Measurements from ENCODE around the gene VSIG1. TPM values are rescaled to one million over a fixed set of nuclear protein-coding genes. Genes with fewer than 3 reads are reported as not detected.
A peak's percentile ranks its signal among the peaks of the same experiment; 100 is the strongest.

VSIG1 gene
- total RNA-seq, result 10 to 100 TPM in 1 of 2 experiments, 1 to 10 TPM in 1; 9.9 to 13.4 TPM

- ChIA-PET POLR2A (no interaction called here), CTCF (no interaction called here)
- DNase-seq, result no peak
- peaks cover 2% of the 10 kb centered on the region for H3K27me3 Mint-ChIP-seq
- H3K27ac Mint-ChIP-seq, result no peak within 1 kb of the TSS
- H3K4me3 Mint-ChIP-seq, result no peak within 1 kb of the TSS
- H3K4me1 Mint-ChIP-seq, result no peaks in the 10 kb centered on the region
- no peaks in the 10 kb centered on the region for H3K9me3 Mint-ChIP-seq
- H3K36me3 Mint-ChIP-seq (ENCODE audit: low read depth), result no peaks in the 10 kb centered on the region
These were observed at the start of gene VSIG1 for GRCh38 chrX:108044554-108045256. VSIG1 (plus strand) TSS chrX:108045065; CDS start chrX:108045131, 66 bp downstream.

GRCh38 chrX:107996124-107996523 lies 48.7 kb upstream of the VSIG1 start:
- no peak for DNase-seq
- peaks cover 7% of the 10 kb centered on the region for H3K9me3 Mint-ChIP-seq
- no peaks in the 10 kb centered on the region for H3K27me3 Mint-ChIP-seq
- peaks cover 2% of the 10 kb centered on the region for H3K4me1 Mint-ChIP-seq
- no peak overlapping the region for H3K27ac Mint-ChIP-seq
- POLR2A ChIA-PET, result no interaction called here
- CTCF ChIA-PET, result no interaction called here
- no peaks in the 10 kb centered on the region for H3K36me3 Mint-ChIP-seq (ENCODE audit: low read depth)
- H3K4me3 Mint-ChIP-seq, result no peak overlapping the region

- ChIA-PET CTCF (interaction anchor here (1.5 kb wide), 1 partner anchor 9 kb away, joined by 5 read pairs; no protein-coding TSS in a partner anchor), POLR2A (no interaction called here)
- Mint-ChIP-seq H3K36me3 (ENCODE audit: low read depth) (no peaks in the 10 kb centered on the region), H3K4me3 (no peak overlapping the region), H3K4me1 (peaks cover 8% of the 10 kb centered on the region), H3K27me3 (peaks cover 11% of the 10 kb centered on the region), H3K9me3 (peaks cover 4% of the 10 kb centered on the region), H3K27ac (no peak overlapping the region)
- DNase-seq, result no peak
These were observed 44.1 kb upstream of the VSIG1 start for GRCh38 chrX:108000751-108001150.

- peak overlapping the region; percentile 13 for H3K27ac Mint-ChIP-seq
- DNase-seq, result peak; percentile 31
- no peak overlapping the region for H3K4me3 Mint-ChIP-seq
- H3K36me3 Mint-ChIP-seq (ENCODE audit: low read depth), result no peaks in the 10 kb centered on the region
- ChIA-PET CTCF (no interaction called here), POLR2A (no interaction called here)
- peaks cover 4% of the 10 kb centered on the region for H3K9me3 Mint-ChIP-seq
- peaks cover 8% of the 10 kb centered on the region for H3K4me1 Mint-ChIP-seq
- H3K27me3 Mint-ChIP-seq, result peaks cover 11% of the 10 kb centered on the region
These were observed 43.5 kb upstream of the VSIG1 start for GRCh38 chrX:108001218-108001814.

- CTCF ChIA-PET, result no interaction called here
- DNase-seq, result peak; percentile 60
- peaks cover 1% of the 10 kb centered on the region for H3K27me3 Mint-ChIP-seq
- peak overlapping the region; percentile 96 for H3K27ac Mint-ChIP-seq
- peak overlapping the region; percentile 73 for H3K4me3 Mint-ChIP-seq
- peaks cover 2% of the 10 kb centered on the region for H3K36me3 Mint-ChIP-seq (ENCODE audit: low read depth)
- H3K4me1 Mint-ChIP-seq, result peaks cover 49% of the 10 kb centered on the region
- peaks cover 6% of the 10 kb centered on the region for H3K9me3 Mint-ChIP-seq
- POLR2A ChIA-PET, result no interaction called here
These were observed 26.0 kb upstream of the VSIG1 start for GRCh38 chrX:108018656-108019381.

- H3K27me3 Mint-ChIP-seq, result peaks cover 2% of the 10 kb centered on the region
- CTCF ChIA-PET, result no interaction called here
- peaks cover 6% of the 10 kb centered on the region for H3K9me3 Mint-ChIP-seq
- no peaks in the 10 kb centered on the region for H3K36me3 Mint-ChIP-seq (ENCODE audit: low read depth)
- POLR2A ChIA-PET, result no interaction called here
- H3K4me3 Mint-ChIP-seq, result peak overlapping the region; percentile 73
- H3K4me1 Mint-ChIP-seq, result peaks cover 50% of the 10 kb centered on the region
- H3K27ac Mint-ChIP-seq, result peak overlapping the region; percentile 96
- DNase-seq, result peak; percentile 7
These were observed 25.4 kb upstream of the VSIG1 start for GRCh38 chrX:108019382-108019875.

- DNase-seq, result no peak
- Mint-ChIP-seq H3K27me3 (peaks cover 2% of the 10 kb centered on the region), H3K4me3 (peak overlapping the region; percentile 73), H3K9me3 (peaks cover 6% of the 10 kb centered on the region), H3K36me3 (ENCODE audit: low read depth) (no peaks in the 10 kb centered on the region), H3K4me1 (peaks cover 53% of the 10 kb centered on the region), H3K27ac (peak overlapping the region; percentile 71)
- POLR2A ChIA-PET, result no interaction called here
- CTCF ChIA-PET, result interaction anchor here (0.9 to 1.6 kb wide), 2 partner anchors 15 to 50 kb away, joined by 3 read pairs; no protein-coding TSS in a partner anchor
These were observed 24.2 kb upstream of the VSIG1 start for GRCh38 chrX:108020631-108021030.

GRCh38 chrX:108022491-108023089 lies 22.3 kb upstream of the VSIG1 start:
- DNase-seq, result no peak
- POLR2A ChIA-PET, result no interaction called here
- Mint-ChIP-seq H3K4me3 (no peak overlapping the region), H3K36me3 (ENCODE audit: low read depth) (no peaks in the 10 kb centered on the region), H3K27me3 (peaks cover 4% of the 10 kb centered on the region), H3K9me3 (peaks cover 3% of the 10 kb centered on the region), H3K27ac (no peak overlapping the region), H3K4me1 (peaks cover 57% of the 10 kb centered on the region)
- CTCF ChIA-PET, result no interaction called here

GRCh38 chrX:108025376-108025775 lies 19.5 kb upstream of the VSIG1 start:
- CTCF ChIA-PET, result no interaction called here
- Mint-ChIP-seq H3K27me3 (peaks cover 4% of the 10 kb centered on the region), H3K27ac (no peak overlapping the region), H3K4me3 (no peak overlapping the region), H3K9me3 (peaks cover 3% of the 10 kb centered on the region), H3K36me3 (ENCODE audit: low read depth) (no peaks in the 10 kb centered on the region), H3K4me1 (peaks cover 34% of the 10 kb centered on the region)
- POLR2A ChIA-PET, result no interaction called here
- DNase-seq, result no peak

- H3K9me3 Mint-ChIP-seq, result peaks cover 3% of the 10 kb centered on the region
- ChIA-PET POLR2A (no interaction called here), CTCF (no interaction called here)
- DNase-seq, result no peak
- no peaks in the 10 kb centered on the region for H3K36me3 Mint-ChIP-seq (ENCODE audit: low read depth)
- peaks cover 4% of the 10 kb centered on the region for H3K27me3 Mint-ChIP-seq
- H3K4me1 Mint-ChIP-seq, result peaks cover 27% of the 10 kb centered on the region
- no peak overlapping the region for H3K27ac Mint-ChIP-seq
- no peak overlapping the region for H3K4me3 Mint-ChIP-seq
These were observed 18.8 kb upstream of the VSIG1 start for GRCh38 chrX:108025954-108026600.

- DNase-seq, result no peak
- POLR2A ChIA-PET, result no interaction called here
- Mint-ChIP-seq H3K36me3 (ENCODE audit: low read depth) (no peaks in the 10 kb centered on the region), H3K27ac (no peak overlapping the region), H3K4me3 (no peak overlapping the region), H3K9me3 (no peaks in the 10 kb centered on the region), H3K27me3 (peaks cover 2% of the 10 kb centered on the region), H3K4me1 (peaks cover 11% of the 10 kb centered on the region)
- CTCF ChIA-PET, result no interaction called here
These were observed 16.0 kb upstream of the VSIG1 start for GRCh38 chrX:108028854-108029253.

GRCh38 chrX:108029928-108030711 lies 14.7 kb upstream of the VSIG1 start:
- Mint-ChIP-seq H3K36me3 (ENCODE audit: low read depth) (no peaks in the 10 kb centered on the region), H3K4me3 (no peak overlapping the region), H3K4me1 (peaks cover 7% of the 10 kb centered on the region), H3K9me3 (no peaks in the 10 kb centered on the region), H3K27ac (no peak overlapping the region), H3K27me3 (peaks cover 2% of the 10 kb centered on the region)
- no peak for DNase-seq
- CTCF ChIA-PET, result no interaction called here
- POLR2A ChIA-PET, result no interaction called here

All from activated CD4-positive, alpha-beta T cell treated with anti-CD3 and anti-CD28 coated beads, Interleukin-2, amount 10 ng/mL, durations not matched to agents 7 days and 5 days (primary cell).